Mammary epithelial cell (primary cell): ENCODE measurements around the gene LHX3.

Experiments
- CTCF ChIP-seq, 2 donors: IDR thresholded peaks in 1 of 2; conservative IDR thresholded peaks in 1 of 2; 2 replicates each; pipeline ENCODE4 v1.5.1; 2011 to 2012; ENCODE audit warnings: inconsistent platforms in 2 of 2, low read length in 2 of 2, mild to moderate bottlenecking in 2 of 2, control low read depth in 1 of 2, low read depth in 1 of 2; ENCODE audit not compliant: insufficient read depth in 1 of 2; ENCODE audit errors: extremely low read depth in 1 of 2
- EZH2 ChIP-seq: IDR thresholded peaks from 2 replicates; pipeline ENCODE4 v1.6.1; 2012; ENCODE audit warnings: low read length, inconsistent platforms, borderline replicate concordance

- TF ChIP-seq CTCF (conservative IDR thresholded peaks at IDR 0.05 in 1 of 2, IDR thresholded peaks at IDR 0.05 in 1 of 2; ENCODE audit: extremely low read depth in 1 of 2, insufficient read depth in 1 of 2, low read depth in 1 of 2, low read length in 2 of 2) (no peak), EZH2 (no peak)
Measured at GRCh38 chr9:136187197-136187596, 17.7 kb downstream of the LHX3 start.
